DOHH2 (cell line): ENCODE measurements around the gene C2CD4B.

ENCODE experiments used
- H3F3A ChIP-seq: fragments of 200-600 bp; sonication (generic), shearing (Covaris generic); 2 replicates; pipeline ENCODE4 v1.6.0; 2016; ENCODE audit warnings: antibody characterized with exemption, mild to moderate bottlenecking; ENCODE audit not compliant: control insufficient read depth, insufficient read depth
- H3K27ac ChIP-seq: fragments of 200-600 bp; sonication (generic); 2 replicates; pipeline ENCODE4 v1.5.1; 2014; ENCODE audit warnings: low read depth, mild to moderate bottlenecking, low read length, moderate library complexity
- H3K27me3 ChIP-seq: fragments of 200-600 bp; sonication (generic); 2 replicates; pipeline ENCODE4 v1.6.1; 2014; ENCODE audit warnings: mild to moderate bottlenecking, low read length, mixed read lengths; ENCODE audit not compliant: control insufficient read depth
- H3K36me3 ChIP-seq: fragments of 200-600 bp; sonication (generic); 2 replicates; pipeline ENCODE4 v1.6.1; 2014; ENCODE audit warnings: mild to moderate bottlenecking, low read length, moderate library complexity, mixed read lengths; ENCODE audit not compliant: control insufficient read depth
- H3K4me1 ChIP-seq: fragments of 200-600 bp; sonication (generic); 2 replicates; pipeline ENCODE4 v1.6.1; 2014; ENCODE audit warnings: mild to moderate bottlenecking, low read length, mixed read lengths; ENCODE audit not compliant: control insufficient read depth
- H3K4me2 ChIP-seq: fragments of 200-600 bp; sonication (generic); 2 replicates; pipeline ENCODE4 v1.6.0; 2014; ENCODE audit warnings: mild to moderate bottlenecking, low read length, moderate library complexity
- H3K4me3 ChIP-seq: fragments of 200-600 bp; sonication (generic); 2 replicates; pipeline ENCODE4 v1.5.1; 2014; ENCODE audit warnings: mild to moderate bottlenecking, low read length, mixed read lengths
- H3K79me2 ChIP-seq: fragments of 200-600 bp; sonication (generic); 2 replicates; pipeline ENCODE4 v1.6.1; 2014; ENCODE audit warnings: mild to moderate bottlenecking, low read length, mixed read lengths; ENCODE audit not compliant: control insufficient read depth
- H3K9me2 ChIP-seq: fragments of 200-600 bp; sonication (generic); replicated peaks from 2 replicates; pipeline ENCODE4 v1.6.1; 2014; ENCODE audit warnings: mild to moderate bottlenecking, low read length, mixed read lengths; ENCODE audit not compliant: control insufficient read depth
- H3K9me3 ChIP-seq: fragments of 200-600 bp; sonication (generic); 2 replicates; pipeline ENCODE4 v1.6.1; 2014; ENCODE audit warnings: antibody characterized with exemption, low read length, mixed read lengths; ENCODE audit not compliant: control insufficient read depth, insufficient read depth
- H4K20me1 ChIP-seq: fragments of 200-600 bp; sonication (generic); 2 replicates; pipeline ENCODE4 v1.6.0; 2014; ENCODE audit warnings: low read depth, mild to moderate bottlenecking, antibody characterized with exemption, low read length, moderate library complexity; ENCODE audit not compliant: control insufficient read depth, insufficient read depth
- EZH2phosphoT487 ChIP-seq: fragments of 200-600 bp; sonication (generic); IDR thresholded peaks from 2 replicates; pipeline ENCODE4 v1.6.1; 2017; ENCODE audit warnings: borderline replicate concordance, mild to moderate bottlenecking, antibody characterized with exemption, low read length, moderate library complexity, mixed read lengths
- TF ChIP-seq, protein P1 (sequence below): fragments of 200-600 bp; sonication (generic); IDR thresholded peaks from one replicate; pipeline ENCODE4 v1.5.1; 2014; ENCODE audit warnings: antibody characterized with exemption, mild to moderate bottlenecking, low read depth, low read length; ENCODE audit not compliant: poor library complexity, severe bottlenecking

C2CD4B gene

DNA sequence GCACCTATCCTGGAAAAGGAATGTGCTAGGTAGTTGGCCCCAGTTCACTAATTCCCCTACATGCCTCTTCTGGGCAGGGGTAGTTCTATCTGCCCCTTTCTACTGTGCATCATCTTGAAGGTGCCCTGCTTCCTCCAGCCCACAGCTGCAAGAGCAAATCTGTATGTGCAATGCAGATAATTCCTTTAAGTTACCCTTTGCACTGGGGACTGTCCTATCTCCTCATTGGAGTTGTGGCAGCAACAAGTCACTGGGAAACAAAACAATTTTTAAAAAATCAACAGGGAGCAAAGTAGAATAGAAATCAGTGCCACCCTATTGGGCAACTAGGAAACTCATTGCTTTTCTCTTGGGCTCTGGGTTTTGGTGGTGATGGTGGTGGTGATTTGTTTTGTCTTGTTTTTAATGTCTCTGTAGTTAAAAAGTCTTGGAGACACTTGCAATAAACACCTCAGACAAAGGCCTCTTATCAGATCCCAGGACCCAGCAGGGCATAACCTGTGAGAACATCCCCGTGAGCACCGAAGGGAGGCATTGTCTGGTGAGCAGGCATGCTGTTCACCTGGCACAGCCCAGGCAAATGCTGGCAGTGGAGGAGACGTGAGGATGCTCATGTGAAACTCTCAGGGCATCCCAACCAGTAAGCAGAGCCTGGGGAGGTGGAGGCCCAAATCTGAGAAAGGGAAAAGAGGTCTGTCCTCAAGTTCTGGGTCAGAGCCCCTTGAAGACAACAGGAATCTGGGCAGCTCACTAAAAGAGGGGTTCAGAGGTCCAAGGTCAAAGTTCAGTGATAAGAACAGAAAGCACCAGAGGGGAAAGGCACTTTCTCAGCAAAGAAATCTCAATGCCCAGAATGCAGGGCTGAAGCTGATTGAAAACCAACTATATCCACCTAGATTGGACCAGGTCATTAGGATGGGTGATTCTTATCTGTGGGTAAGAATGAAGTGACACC, 27.9 kb downstream of the C2CD4B start:
- Histone ChIP-seq H3K4me1 (no peaks in the 10 kb centered on the region), H3F3A (no peaks in the 10 kb centered on the region), H3K9me3 (no peaks in the 10 kb centered on the region), H3K27me3 (no peaks in the 10 kb centered on the region), H4K20me1 (no peaks in the 10 kb centered on the region), H3K36me3 (no peaks in the 10 kb centered on the region), H3K9me2 (no peaks in the 10 kb centered on the region), H3K4me2 (no peak overlapping the region), H3K4me3 (no peak overlapping the region), H3K79me2 (no peaks in the 10 kb centered on the region), H3K27ac (no peak overlapping the region)
- TF ChIP-seq, protein P1, sequence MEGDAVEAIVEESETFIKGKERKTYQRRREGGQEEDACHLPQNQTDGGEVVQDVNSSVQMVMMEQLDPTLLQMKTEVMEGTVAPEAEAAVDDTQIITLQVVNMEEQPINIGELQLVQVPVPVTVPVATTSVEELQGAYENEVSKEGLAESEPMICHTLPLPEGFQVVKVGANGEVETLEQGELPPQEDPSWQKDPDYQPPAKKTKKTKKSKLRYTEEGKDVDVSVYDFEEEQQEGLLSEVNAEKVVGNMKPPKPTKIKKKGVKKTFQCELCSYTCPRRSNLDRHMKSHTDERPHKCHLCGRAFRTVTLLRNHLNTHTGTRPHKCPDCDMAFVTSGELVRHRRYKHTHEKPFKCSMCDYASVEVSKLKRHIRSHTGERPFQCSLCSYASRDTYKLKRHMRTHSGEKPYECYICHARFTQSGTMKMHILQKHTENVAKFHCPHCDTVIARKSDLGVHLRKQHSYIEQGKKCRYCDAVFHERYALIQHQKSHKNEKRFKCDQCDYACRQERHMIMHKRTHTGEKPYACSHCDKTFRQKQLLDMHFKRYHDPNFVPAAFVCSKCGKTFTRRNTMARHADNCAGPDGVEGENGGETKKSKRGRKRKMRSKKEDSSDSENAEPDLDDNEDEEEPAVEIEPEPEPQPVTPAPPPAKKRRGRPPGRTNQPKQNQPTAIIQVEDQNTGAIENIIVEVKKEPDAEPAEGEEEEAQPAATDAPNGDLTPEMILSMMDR: no peak
- no peak for TF ChIP-seq EZH2phosphoT487

DNA sequence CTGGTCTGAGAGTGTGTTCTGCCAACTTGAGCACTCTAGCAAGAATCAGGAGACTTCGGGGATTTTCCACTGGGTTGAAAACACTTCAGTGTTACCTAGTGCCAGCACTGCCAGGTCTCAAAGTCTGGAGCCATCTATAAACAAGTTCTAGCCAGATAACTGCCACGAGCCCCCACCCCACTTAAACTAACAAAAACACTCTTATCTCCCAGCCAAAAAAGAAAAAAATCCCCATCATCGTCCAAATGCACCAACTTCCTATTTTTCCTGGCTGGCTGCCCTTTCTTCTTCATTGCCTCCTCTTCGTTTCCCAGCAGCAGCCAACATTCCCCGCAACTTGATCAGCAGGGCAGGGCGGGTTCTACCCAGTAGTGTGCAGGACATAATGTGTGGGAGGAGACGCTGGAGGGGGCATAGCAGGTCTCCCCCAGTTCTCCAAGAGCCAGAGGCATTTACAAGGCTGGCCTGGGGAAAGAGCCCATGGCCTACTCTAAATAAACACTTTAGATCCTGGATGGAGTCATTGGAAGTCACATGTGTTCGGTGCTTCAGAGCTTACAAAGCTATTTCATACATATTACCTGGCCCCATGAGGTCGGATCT, 29.5 kb downstream of the C2CD4B start:
- no peaks in the 10 kb centered on the region for H3K27me3 ChIP-seq
- no peak overlapping the region for H3K4me2 ChIP-seq
- H3K9me2 ChIP-seq: no peaks in the 10 kb centered on the region
- H3K27ac ChIP-seq: no peak overlapping the region
- no peaks in the 10 kb centered on the region for H4K20me1 ChIP-seq
- no peak for TF ChIP-seq EZH2phosphoT487
- TF ChIP-seq, protein P1: no peak
- no peaks in the 10 kb centered on the region for H3K79me2 ChIP-seq
- no peaks in the 10 kb centered on the region for H3K4me1 ChIP-seq
- H3K9me3 ChIP-seq: no peaks in the 10 kb centered on the region
- H3K4me3 ChIP-seq: no peak overlapping the region
- no peaks in the 10 kb centered on the region for H3F3A ChIP-seq
- H3K36me3 ChIP-seq: no peaks in the 10 kb centered on the region

DNA sequence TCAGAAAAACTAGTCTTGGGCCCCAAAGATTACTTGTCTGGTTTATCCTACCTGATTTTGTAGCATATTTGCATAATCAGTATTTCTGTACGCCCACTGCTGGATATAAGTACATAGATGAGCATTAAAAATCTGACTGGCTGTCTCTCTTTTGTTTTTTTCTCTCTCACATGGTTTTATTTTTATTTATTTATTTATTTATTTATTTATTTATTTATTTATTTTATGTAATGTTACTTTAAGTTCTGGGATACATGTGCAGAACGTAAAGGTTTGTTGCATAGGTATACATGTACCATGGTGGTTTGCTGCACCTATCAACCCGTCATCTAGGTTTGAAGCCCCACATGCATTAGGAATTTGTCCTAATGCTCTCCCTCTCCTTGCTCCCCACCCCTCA, 31.9 kb downstream of the C2CD4B start:
- Histone ChIP-seq H3F3A (no peaks in the 10 kb centered on the region), H3K9me3 (no peaks in the 10 kb centered on the region), H3K27me3 (no peaks in the 10 kb centered on the region), H3K4me2 (no peak overlapping the region), H3K36me3 (no peaks in the 10 kb centered on the region), H3K27ac (no peak overlapping the region), H3K79me2 (no peaks in the 10 kb centered on the region), H3K4me3 (no peak overlapping the region), H3K4me1 (no peaks in the 10 kb centered on the region), H4K20me1 (no peaks in the 10 kb centered on the region), H3K9me2 (no peaks in the 10 kb centered on the region)
- TF ChIP-seq EZH2phosphoT487: no peak
- TF ChIP-seq, protein P1: no peak
